Transverse colon (tissue), 4 donors: ENCODE results near the gene UTS2R. TPM values are rescaled to one million over a fixed set of nuclear protein-coding genes. Genes with fewer than 3 reads are reported as not detected.
A peak's percentile ranks its signal among the peaks of the same experiment; 100 is the strongest.

Experiments used
- DNase-seq: peaks from one replicate; pipeline ENCODE4 v3.0.0-alpha.2; 2019
- H3K27ac ChIP-seq, 4 donors: fragments of 200-600 bp; sonication (generic); 2 replicates each; pipeline ENCODE4 v1.5.1; 2016 to 2018; ENCODE audit warnings: inconsistent platforms in 4 of 4
- H3K27me3 ChIP-seq: fragments of 200-600 bp; sonication (generic); 2 replicates; pipeline ENCODE4 v1.5.1; 2017; ENCODE audit warnings: inconsistent platforms
- H3K36me3 ChIP-seq, 4 donors: fragments of 200-600 bp; sonication (generic); 2 replicates each; pipeline ENCODE4 v1.5.1; 2017 to 2019; ENCODE audit warnings: inconsistent platforms in 4 of 4
- H3K4me1 ChIP-seq, 4 donors: fragments of 200-600 bp; sonication (generic); 2 replicates each; pipeline ENCODE4 v1.5.1; 2017 to 2020; ENCODE audit warnings: inconsistent platforms in 4 of 4
- H3K4me3 ChIP-seq, 4 donors: fragments of 200-600 bp; sonication (generic); 1 replicate in 1 of 4; 2 replicates in 3 of 4; pipeline versions ENCODE4 v1.5.1 to v1.6.1; 2017 to 2019; ENCODE audit warnings: inconsistent platforms in 4 of 4
- H3K9me3 ChIP-seq, 2 donors: fragments of 200-600 bp; sonication (generic); 2 replicates each; pipeline ENCODE4 v1.5.1; 2017 to 2019; ENCODE audit warnings: inconsistent platforms in 2 of 2
- EP300 ChIP-seq: sonication (generic); formaldehyde crosslinking; IDR thresholded peaks from one replicate; pipeline ENCODE4 v1.6.1; 2017; ENCODE audit warnings: antibody characterized with exemption, low read depth
- POLR2A ChIP-seq: fragments of 450-650 bp; IDR thresholded peaks from one replicate; pipeline ENCODE4 v1.6.1; 2016; ENCODE audit warnings: antibody characterized with exemption, mild to moderate bottlenecking, moderate library complexity
- POLR2AphosphoS5 ChIP-seq, 3 donors: sonication (generic); formaldehyde crosslinking; IDR thresholded peaks; one replicate each; pipeline ENCODE4 v1.6.1; 2016; ENCODE audit warnings: antibody characterized with exemption in 3 of 3
- WGBS, 2 donors: methylation state at CpG; one replicate each; pipeline ENCODE4 v1.1.5; 2018; ENCODE audit warnings: low coverage in 1 of 2; 5-methylcytosine and 5-hydroxymethylcytosine counted together
- in situ Hi-C, 4 donors: fragments of 200-750 bp; cut with MboI; loops; one replicate each; pipeline versions ENCODE4 v1.15.0 to v1.15.1; 2017; ENCODE audit warnings: low sequenced_read_pairs in 3 of 4, low pct_ligation_motif_present in 1 of 4, low pct_unique_long_range_greater_than_20kb in 1 of 4
- intact Hi-C: fragments of 100-400 bp; cut with DNase I; formaldehyde crosslinking; loops from one replicate; pipeline ENCODE4 v1.15.1; 2023; ENCODE audit warnings: low total_unique reads
- total RNA-seq, 4 donors: library from RNA; depleted of rRNA; stranded (reverse); fragments of >200 nt; gene quantifications; one replicate each; pipeline ENCODE4 v1.1.0, GENCODE V29; 2016
- TF ChIP-seq, protein P1 (sequence below), 5 experiments: fragments of 200-600 bp in 3 of 5; fragments of 450-650 bp in 2 of 5; sonication (generic) in 3 of 5; IDR thresholded peaks; 1 replicate in 2 of 5; 2 replicates in 3 of 5; pipeline ENCODE4 v1.5.1; 2016 to 2017; ENCODE audit warnings: antibody characterized with exemption in 5 of 5, inconsistent platforms in 3 of 5, mild to moderate bottlenecking in 2 of 5, moderate library complexity in 1 of 5

Gene UTS2R
- total RNA-seq: under 1 TPM in 1 of 4 donors, not detected in 3; 0.48 TPM

DNA sequence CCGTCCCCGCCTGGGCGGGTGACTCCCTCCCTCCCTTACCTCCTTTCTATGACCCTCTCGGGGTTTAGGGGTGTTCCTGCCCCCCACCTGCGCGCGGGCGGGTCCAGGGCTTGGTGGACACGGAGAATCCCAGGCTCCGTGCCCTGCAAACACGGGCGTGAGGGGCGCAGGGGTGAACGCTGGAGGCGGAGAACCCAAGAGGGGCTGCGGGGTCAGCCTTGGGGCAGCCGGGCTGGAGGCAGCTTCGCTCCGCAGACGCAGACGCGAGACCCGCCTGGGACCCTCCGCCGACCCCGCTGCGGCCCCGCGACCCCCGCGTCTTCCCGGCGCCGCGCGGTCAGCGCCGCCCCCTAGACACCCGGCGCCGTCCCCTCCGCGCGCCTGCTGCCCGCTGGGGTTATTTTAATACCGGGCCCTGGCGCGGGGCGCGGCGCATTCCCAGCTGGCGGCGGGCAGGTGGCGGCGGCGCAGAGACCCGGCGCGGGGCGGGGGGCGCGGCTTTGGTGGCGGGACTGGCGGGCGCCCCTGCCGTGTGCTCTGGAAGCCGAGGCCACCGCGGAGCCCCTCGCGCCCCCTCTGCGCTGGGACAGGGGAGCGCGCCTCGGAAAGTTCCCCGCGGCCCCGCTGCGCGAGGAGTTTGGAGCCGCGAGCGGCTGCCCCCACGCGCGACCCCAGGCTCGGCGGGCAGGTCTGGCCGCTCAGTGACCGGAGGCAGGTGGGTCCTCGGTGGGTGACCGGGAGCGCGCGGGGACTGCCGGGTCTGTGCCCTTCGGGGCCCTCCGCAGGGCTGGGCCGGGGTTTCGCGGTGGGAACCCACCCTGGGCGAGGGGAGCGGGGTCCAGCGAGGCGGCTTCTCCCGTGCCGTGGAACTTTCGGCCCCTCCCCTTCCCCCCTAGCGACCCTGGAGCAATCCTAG is at the start of gene UTS2R:
TSS of gene UTS2R (plus strand) at position 433 of the 916 bp plus-strand sequence. CDS start 2,560 bp downstream, outside the sequence.
- TF ChIP-seq EP300: no peak
- no peak for TF ChIP-seq POLR2A
- no peak for TF ChIP-seq POLR2AphosphoS5 (IDR thresholded peaks at IDR 0.05)
- TF ChIP-seq, protein P1, sequence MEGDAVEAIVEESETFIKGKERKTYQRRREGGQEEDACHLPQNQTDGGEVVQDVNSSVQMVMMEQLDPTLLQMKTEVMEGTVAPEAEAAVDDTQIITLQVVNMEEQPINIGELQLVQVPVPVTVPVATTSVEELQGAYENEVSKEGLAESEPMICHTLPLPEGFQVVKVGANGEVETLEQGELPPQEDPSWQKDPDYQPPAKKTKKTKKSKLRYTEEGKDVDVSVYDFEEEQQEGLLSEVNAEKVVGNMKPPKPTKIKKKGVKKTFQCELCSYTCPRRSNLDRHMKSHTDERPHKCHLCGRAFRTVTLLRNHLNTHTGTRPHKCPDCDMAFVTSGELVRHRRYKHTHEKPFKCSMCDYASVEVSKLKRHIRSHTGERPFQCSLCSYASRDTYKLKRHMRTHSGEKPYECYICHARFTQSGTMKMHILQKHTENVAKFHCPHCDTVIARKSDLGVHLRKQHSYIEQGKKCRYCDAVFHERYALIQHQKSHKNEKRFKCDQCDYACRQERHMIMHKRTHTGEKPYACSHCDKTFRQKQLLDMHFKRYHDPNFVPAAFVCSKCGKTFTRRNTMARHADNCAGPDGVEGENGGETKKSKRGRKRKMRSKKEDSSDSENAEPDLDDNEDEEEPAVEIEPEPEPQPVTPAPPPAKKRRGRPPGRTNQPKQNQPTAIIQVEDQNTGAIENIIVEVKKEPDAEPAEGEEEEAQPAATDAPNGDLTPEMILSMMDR (IDR thresholded peaks at IDR 0.05): no peak
- H3K27ac ChIP-seq: no peak within 1 kb of the TSS
- no peak for DNase-seq
- H3K4me3 ChIP-seq: peak within 1 kb of the TSS in 3 of 4 donors; percentile 13 to 43 (median 21)
- 8% methylated on average over 9 of the region's 109 CpGs; no CpG with 5 or more reads in 1 of the 2 donors for WGBS, 2 donors
- H3K9me3 ChIP-seq: no peaks in the 10 kb centered on the region
- no peaks in the 10 kb centered on the region for H3K36me3 ChIP-seq
- peaks cover 11 to 42% (median 26%) of the 10 kb centered on the region in 4 donors for H3K4me1 ChIP-seq
- in situ Hi-C loops (no loop called here), intact Hi-C loops (no loop called here)
- peaks cover 81% of the 10 kb centered on the region for H3K27me3 ChIP-seq

GRCh38 chr17:82321947-82322466 is 49.6 kb upstream of the UTS2R start:
- H3K9me3 ChIP-seq: no peaks in the 10 kb centered on the region
- no peaks in the 10 kb centered on the region for H3K36me3 ChIP-seq
- H3K27me3 ChIP-seq: peaks cover 2% of the 10 kb centered on the region
- TF ChIP-seq POLR2A: no peak
- TF ChIP-seq POLR2AphosphoS5 (IDR thresholded peaks at IDR 0.05): no peak
- TF ChIP-seq, protein P1 (IDR thresholded peaks at IDR 0.05): no peak
- no peak for TF ChIP-seq EP300
- no peak overlapping the region for H3K4me3 ChIP-seq
- H3K27ac ChIP-seq: no peak overlapping the region
- in situ Hi-C loops (loop anchor here in 1 of 4 donors (10.0 kb wide), 1 partner anchor 117 kb away; no protein-coding TSS in a partner anchor), intact Hi-C loops (loop anchor here (2.0 to 5.0 kb wide), 2 partner anchors 85 to 115 kb away; no protein-coding TSS in a partner anchor)
- H3K4me1 ChIP-seq: peaks cover 0 to 28% (median 11%) of the 10 kb centered on the region in 4 donors
- WGBS, 2 donors: 63% methylated on average over 16 of the region's 21 CpGs; no CpG with 5 or more reads in 1 of the 2 donors
- DNase-seq: no peak

DNA sequence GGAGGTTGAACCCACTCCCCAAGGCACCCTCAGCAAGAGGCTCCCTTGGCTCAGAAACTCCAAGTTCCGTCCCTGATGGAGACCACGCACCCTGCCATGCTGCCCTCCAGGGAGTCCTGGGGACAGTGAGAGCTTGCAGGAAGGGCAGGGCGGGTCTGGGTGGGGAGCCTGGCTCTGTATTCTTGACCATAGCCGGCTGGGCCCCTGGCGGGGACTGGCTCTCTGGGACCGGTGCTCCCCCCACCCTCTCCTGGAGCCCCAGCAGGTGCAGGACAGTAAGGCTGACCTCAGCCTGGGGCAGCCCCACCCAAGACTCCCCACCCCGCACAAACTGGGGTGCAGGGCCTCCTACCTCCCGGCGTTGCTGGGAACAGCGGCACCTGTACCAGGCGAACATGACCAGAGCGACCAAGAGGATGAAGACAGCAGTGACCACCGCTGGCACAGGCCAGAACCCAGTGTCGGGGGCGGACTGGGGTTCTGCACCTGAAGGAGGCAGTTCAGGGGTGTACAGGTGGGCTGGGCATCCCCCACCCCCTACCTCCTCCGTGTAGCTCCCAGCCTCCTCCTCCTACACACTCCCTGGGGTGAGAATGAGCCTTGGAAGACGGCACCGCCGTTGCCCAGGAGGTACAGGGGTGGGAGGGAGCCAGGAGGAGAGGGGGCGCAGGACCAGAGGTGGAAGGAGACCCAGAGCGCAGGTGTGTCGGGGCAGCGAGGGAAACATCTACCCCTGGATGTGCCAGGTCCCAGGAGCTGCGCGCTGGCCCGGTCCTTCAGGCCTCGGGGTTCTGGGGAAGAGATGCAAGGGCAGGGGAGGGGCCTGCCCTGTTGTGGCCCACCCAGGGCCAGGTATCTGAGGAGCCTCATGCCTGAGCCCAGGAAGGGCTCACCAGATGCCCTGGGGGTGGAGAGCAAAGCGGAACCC is 48.8 kb upstream of the UTS2R start:
- 70% methylated on average over 28 of the region's 28 CpGs; no CpG with 5 or more reads in 1 of the 2 donors for WGBS, 2 donors
- Histone ChIP-seq H3K4me1 (peaks cover 0 to 34% (median 15%) of the 10 kb centered on the region in 4 donors), H3K4me3 (no peak overlapping the region), H3K9me3 (no peaks in the 10 kb centered on the region), H3K36me3 (no peaks in the 10 kb centered on the region), H3K27me3 (peaks cover 2% of the 10 kb centered on the region), H3K27ac (no peak overlapping the region)
- intact Hi-C loops: loop anchor here (5.0 kb wide), 1 partner anchor 85 kb away; no protein-coding TSS in a partner anchor
- in situ Hi-C loops: loop anchor here in 1 of 4 donors (10.0 kb wide), 1 partner anchor 118 kb away; no protein-coding TSS in a partner anchor
- no peak for DNase-seq
- no peak for TF ChIP-seq POLR2AphosphoS5 (IDR thresholded peaks at IDR 0.05)
- no peak for TF ChIP-seq EP300
- TF ChIP-seq, protein P1 (IDR thresholded peaks at IDR 0.05): no peak
- TF ChIP-seq POLR2A: no peak
